HG02571 (cell line): ENCODE data around the gene DMBX1.

Experiments
- ATAC-seq: cut with Tn5 transposase; IDR thresholded peaks from one replicate; pipeline ENCODE4 v1.9.1; 2021; ENCODE audit warnings: mild to moderate bottlenecking, moderate library complexity; ENCODE audit not compliant: unreplicated experiment

DMBX1 gene

GRCh38 chr1:46480959-46481646 is 8.5 kb upstream of the DMBX1 start:
- no peak for ATAC-seq

DNA sequence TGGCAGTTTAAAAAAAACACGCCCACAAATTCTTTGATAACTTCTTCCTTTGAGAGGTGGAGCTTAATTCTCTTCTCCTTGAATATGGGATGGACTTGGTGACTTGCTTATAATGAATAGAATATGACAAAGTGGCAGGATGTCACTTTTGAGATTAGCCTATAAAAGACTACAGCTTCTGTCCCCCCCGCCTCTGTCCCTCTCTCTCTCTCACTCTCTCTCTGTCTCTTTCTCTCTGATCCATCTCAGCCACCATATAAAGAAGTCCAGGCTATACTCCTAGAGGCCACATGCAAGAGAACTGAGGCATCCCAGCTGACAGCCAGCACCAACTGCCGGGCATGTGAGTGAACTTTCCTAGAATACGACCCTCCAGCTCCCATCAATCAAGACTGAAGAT is 7.7 kb upstream of the DMBX1 start:
- ATAC-seq, result no peak

DNA sequence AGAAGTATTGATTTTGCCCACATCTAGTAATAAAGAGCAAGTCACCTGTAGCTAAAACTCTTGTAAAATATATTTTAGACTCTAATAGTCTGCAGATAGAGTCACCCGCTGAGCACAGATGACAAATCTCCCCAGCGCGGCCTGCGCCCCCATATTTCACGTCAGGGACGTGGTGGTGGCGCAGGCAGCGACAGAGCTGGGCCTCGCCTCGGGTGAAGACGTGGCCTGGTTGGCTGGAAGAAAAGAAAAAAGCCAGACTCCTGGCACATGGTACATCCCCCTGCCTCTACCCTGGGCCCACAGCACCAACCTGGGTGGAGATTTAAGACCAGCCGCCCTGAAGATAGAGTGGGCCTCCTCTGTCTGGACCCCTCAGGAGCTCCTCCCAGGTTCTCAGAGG is 6.0 kb upstream of the DMBX1 start:
- no peak for ATAC-seq

GRCh38 chr1:46484783-46485490 is 4.7 kb upstream of the DMBX1 start:
- ATAC-seq, result no peak

GRCh38 chr1:46485564-46486431 is 3.8 kb upstream of the DMBX1 start:
- ATAC-seq, result no peak

GRCh38 chr1:46486432-46487015 is 3.1 kb upstream of the DMBX1 start:
- ATAC-seq, result no peak

DNA sequence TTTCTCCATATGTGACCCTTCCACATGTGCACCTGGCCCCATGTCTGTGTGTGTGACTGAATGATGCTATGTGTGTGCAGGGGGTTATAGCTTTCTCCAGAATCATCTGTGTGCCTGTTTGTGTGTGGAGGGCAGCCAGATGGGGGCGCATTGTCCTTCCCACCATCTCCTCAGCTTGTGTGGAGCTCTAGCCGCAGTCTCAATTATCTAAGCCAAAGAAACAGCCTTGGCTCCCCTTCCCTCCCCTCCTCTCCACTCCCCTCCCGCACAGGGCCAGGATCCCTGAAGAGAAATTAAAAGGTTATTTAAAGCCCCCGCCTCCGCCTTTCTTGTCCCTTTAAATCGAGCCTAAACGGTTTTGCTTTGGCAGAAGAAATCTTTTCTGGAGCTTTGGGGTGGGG is 1.8 kb upstream of the DMBX1 start:
- no peak for ATAC-seq

GRCh38 chr1:46488343-46489168 is 1.1 kb upstream of the DMBX1 start:
- ATAC-seq, result no peak

DNA sequence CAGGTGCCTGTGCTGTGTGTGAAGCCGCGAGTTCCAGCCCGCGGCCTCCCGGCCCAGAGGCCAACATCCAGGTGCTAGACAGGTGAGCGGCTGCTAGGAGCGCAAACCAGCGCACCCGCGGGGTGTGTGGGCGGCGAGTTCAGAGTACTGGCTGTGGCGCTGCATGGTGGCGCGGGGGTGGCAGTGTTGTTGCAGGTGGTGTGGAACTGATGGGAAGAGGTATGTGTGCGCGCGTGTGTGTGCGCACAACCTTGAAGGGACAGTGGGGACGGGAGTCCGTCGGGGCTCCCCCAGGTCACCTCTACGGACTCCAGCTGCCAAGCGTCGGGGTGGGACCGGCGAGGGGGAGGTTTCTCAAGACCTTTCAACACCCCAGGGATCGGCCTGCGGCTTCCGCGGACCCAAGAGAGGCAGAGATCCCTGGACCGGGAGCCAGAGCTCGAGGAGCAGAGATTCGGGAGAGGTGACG is 433 bp upstream of the DMBX1 start:
- no peak for ATAC-seq

- no peak for ATAC-seq
These were observed 695 bp downstream of the DMBX1 start for GRCh38 chr1:46490406-46490655.

DNA sequence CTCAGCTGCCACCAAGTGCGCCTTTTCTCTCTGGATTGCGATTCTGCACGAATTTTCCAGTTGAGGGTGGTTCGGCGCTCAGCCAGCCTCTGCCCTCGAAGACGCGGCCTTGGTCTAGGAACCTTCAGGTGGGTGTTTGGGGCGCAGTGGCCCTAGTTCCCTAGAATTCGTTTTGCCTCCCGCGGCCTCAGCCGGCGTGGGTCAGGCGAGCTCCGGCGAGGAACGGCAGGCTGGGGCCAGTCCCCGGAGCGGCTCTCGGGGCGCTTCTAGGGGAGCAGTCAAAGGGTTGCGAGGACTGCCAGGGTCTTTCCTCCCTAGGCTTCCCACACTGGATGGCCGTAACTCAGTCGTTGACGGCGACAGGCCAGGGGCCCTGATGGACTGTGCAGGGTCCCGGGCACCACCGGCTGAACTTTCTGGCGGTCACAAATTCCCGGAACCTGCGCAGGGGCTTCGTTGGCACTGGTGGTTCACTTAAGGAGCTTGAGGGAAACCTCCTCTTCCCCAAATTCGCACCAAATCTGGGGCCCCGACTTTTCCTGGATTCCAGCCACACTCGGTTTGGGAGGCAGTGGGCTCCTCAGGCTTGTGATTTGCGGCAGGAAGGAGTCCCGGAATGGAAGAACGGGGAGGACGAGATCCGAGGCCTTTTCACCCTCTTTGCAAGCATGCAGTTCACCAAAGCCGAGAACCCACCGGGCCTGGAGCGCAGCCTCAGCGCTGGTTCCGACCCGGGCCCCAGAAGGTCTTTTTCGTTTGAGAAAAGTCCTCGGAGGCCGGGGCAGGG is 1.2 kb downstream of the DMBX1 start:
- ATAC-seq, result no peak

DNA sequence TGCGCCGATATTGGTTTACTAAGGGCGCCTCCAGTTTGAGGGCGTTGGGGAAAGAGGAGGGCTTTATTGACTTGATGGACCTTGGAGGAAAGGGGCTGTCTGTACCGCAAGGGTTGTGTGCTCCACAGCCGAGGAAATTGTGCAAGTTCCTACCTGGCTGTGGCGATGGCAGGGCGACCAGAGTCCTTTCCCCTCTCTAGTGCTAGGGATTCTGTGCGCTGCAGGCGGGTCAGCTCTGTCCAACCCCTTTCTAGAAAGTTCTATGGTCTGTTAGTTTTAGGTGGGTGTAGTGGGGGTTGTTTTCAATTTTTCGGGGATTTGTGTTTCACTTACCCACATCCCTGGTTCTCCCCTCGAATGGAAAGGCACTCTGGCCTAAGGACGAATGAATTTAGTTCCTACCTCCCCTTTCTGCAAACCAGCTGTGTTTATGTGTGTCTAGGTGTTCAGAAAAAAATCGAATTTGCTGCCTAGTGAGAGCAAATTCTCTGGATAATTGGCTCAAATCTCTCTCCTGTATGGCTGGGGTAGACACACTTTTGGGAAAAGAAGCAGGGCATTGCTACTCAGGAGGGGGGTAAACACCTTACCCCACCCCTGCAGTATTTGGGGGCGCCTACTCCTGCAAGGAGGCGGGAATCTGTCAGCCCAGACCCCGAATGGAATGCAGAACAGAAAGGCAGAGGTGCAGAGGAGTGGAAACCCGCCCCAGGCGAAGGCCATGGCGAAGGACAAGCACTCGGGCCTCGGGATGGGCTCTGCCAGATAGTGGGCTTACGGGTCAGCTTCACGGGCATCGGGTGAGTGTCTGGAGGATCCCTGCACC is 2.0 kb downstream of the DMBX1 start:
- no peak for ATAC-seq

GRCh38 chr1:46492269-46492853 is 2.7 kb downstream of the DMBX1 start:
- no peak for ATAC-seq

- no peak for ATAC-seq
These were observed 3.2 kb downstream of the DMBX1 start for GRCh38 chr1:46492871-46493270.

- no peak for ATAC-seq
These were observed 3.8 kb downstream of the DMBX1 start for GRCh38 chr1:46493316-46494032.

DNA sequence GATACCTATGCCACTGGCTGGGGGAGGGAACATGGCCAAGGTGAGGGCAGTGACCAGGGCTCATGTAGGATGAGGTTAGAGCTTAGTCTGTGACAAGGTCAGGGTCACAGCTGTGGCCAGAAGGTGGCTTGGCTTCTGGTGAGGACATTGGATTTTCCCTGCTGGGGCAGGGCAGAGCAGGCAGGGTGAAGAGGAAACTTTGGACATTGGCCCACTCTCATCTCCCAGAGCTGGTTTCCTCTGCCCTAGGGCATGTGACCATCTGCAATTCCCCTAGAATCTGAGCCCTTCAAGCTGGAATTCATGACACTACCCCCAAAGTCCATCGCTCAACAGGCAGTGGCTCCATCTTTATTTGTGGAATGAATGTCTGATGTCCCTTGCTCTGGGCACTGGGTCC is 5.3 kb downstream of the DMBX1 start:
- ATAC-seq, result no peak

DNA sequence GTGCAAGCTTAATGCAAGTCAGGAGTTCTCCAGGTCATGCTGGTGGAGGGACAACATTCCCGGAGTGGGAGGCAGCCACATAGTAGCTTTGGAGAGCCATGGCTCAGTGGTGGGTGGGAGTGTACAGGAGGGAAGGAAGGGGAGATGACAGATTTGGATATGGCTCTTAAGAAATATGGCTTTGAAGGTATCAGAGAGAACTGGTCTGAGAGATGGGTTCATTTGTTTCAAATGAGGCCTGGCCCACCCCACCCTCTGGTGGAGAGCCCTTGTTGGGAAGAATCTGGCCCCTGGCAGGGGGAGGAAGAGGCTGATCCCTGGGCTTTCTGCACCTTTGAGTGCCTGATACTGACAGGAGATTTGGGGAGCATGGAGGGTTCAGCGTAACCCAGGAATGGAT is 6.1 kb downstream of the DMBX1 start:
- ATAC-seq, result no peak

DNA sequence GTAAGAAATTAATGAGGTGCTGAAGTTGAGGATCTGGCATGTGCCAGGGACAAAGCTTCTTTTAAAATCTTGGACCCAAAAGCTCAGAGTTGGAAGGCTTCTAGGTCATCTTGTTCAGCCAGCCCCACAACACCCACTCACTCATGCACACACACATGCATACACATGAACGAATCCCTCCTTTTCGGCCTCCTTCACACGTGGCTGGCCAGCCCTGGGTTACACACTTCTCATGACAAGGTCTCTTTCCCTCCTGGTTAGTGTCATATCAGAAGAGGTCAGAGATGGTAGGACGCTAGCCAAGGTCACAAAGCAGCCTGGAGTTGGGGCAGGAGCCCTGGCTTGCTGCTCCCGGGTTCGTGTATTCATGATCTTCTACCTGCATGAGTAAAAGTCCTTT is 6.9 kb downstream of the DMBX1 start:
- ATAC-seq, result no peak
